OCI-LY7 (cell line): ENCODE results near the gene HEMGN.

Experiments
- CTCF ChIP-seq: fragments of 200-600 bp; sonication (generic); conservative IDR thresholded peaks from 2 replicates; pipeline ENCODE4 v1.5.1; 2014; ENCODE audit warnings: mild to moderate bottlenecking, antibody characterized with exemption, low read length, moderate library complexity, mixed read lengths
- EZH2phosphoT487 ChIP-seq: fragments of 200-600 bp; sonication (generic); IDR thresholded peaks from 2 replicates; pipeline ENCODE4 v1.6.1; 2018; ENCODE audit warnings: low read depth, borderline replicate concordance, mild to moderate bottlenecking, mixed run types, antibody characterized with exemption, low read length, moderate library complexity, mixed read lengths

GRCh38 chr9:97980479-97980803, 42.5 kb upstream of the HEMGN start:
- no peak for TF ChIP-seq CTCF
- no peak for TF ChIP-seq EZH2phosphoT487
